NCI-H1048 (cell line): Measurements from ENCODE around the gene ANKFY1.

Source experiments
- DNase-seq: peaks from one replicate; lab custom pipeline; 2025; lab: John Stamatoyannopoulos, UW

The ANKFY1 gene, protein sequence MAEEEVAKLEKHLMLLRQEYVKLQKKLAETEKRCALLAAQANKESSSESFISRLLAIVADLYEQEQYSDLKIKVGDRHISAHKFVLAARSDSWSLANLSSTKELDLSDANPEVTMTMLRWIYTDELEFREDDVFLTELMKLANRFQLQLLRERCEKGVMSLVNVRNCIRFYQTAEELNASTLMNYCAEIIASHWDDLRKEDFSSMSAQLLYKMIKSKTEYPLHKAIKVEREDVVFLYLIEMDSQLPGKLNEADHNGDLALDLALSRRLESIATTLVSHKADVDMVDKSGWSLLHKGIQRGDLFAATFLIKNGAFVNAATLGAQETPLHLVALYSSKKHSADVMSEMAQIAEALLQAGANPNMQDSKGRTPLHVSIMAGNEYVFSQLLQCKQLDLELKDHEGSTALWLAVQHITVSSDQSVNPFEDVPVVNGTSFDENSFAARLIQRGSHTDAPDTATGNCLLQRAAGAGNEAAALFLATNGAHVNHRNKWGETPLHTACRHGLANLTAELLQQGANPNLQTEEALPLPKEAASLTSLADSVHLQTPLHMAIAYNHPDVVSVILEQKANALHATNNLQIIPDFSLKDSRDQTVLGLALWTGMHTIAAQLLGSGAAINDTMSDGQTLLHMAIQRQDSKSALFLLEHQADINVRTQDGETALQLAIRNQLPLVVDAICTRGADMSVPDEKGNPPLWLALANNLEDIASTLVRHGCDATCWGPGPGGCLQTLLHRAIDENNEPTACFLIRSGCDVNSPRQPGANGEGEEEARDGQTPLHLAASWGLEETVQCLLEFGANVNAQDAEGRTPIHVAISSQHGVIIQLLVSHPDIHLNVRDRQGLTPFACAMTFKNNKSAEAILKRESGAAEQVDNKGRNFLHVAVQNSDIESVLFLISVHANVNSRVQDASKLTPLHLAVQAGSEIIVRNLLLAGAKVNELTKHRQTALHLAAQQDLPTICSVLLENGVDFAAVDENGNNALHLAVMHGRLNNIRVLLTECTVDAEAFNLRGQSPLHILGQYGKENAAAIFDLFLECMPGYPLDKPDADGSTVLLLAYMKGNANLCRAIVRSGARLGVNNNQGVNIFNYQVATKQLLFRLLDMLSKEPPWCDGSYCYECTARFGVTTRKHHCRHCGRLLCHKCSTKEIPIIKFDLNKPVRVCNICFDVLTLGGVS

DNA sequence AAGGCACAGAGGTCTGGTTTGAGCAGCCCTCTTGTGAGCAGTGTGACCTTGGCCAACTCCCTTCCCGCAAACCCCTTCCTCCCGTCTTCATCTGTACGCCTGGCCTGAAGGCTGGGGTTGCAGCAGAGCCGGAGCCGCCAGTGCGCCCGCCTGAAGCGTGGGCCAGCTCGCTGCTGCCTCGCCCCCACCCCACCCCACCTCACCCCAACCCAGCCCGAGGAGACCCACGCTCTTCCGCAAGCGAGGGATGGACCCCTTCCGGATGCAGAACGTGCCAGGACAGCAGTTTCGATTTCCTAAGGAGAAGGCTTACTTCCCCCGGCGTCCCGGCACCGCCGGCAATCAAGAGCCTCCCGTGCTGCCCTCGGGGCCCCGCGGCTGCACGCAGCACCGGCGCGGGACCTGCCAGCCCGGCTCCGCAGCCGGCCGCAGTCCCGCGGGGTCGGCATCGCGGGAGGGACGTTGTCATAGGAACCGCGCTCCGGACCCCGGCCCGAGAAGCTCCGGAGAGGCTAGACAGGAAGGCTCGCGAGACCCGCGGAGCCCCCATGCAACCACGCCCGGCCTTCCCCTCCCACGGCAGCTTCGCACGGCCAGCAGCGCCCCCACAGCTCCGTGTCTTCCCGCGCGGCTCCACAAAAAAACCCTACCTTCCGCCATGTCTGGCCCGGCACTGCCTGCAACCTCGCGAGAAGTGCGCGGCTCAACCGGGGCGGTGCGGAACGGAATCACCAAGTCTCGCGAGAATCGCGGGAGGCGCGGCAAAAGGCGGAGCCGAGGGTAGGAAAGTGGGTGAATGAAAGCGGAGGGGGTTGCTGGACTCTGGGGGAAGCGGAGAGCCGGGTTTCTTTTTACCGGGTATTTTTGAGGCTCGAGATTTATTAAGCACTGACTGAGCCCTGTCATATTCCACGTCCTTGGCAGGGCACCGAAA lies at the start of gene ANKFY1:
Gene ANKFY1 (minus strand): TSS at position 698 of the 934 bp plus-strand sequence. CDS start 38 bp downstream, at position 660.
- DNase-seq: peak; percentile 84

DNA sequence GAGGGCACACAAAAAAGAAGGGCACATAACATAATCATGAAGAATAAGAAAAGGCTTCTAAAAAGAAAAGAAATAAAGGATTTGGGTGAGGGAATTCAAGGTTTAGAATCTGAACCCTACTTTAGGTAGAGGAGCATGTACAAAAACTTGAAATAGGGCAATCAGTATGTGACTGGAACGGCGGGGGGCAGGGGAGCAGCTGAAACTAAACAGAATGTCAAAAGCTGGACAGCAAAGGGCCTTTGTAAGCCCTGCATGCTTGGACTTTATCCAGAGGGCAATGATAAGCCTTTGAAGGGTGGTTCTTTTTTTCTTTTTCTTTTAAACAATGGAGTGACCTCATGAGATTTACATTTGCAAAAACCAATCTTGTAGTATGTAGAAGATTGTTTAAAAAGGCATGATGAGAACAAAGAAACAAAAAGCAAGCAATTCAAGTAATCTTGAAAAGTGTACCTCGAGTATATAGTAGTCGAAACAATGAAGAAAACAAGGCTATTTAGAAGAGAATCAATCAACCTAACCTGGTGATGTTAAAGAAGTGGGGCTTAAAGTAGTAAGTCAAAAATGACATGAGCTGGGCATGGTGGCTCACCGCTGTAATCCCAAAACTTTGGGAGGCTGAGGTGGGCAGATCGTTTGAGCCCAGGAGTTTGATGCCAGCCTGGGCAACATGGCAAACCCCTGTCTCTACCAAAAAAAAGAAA lies 46.7 kb upstream of the ANKFY1 start:
- no peak for DNase-seq

DNA sequence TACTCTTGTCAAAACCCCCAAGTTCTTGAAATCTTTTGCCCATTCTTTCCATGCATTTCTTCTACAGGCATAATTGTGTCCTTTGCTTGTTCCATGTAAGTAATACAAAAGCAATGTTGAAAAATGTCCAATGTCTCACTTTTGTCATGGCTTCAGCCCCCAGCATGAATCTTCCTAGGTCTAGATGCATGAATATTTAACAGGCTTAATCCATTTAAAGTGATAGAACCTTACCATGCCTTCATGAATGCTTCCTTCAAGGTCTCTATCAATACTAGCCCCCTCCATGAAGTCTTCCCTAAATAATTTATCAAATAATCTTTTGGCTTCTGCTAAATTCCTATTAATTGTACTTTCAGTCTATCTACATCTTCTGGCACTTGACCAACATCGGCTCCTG lies 46.1 kb upstream of the ANKFY1 start:
- no peak for DNase-seq

DNA sequence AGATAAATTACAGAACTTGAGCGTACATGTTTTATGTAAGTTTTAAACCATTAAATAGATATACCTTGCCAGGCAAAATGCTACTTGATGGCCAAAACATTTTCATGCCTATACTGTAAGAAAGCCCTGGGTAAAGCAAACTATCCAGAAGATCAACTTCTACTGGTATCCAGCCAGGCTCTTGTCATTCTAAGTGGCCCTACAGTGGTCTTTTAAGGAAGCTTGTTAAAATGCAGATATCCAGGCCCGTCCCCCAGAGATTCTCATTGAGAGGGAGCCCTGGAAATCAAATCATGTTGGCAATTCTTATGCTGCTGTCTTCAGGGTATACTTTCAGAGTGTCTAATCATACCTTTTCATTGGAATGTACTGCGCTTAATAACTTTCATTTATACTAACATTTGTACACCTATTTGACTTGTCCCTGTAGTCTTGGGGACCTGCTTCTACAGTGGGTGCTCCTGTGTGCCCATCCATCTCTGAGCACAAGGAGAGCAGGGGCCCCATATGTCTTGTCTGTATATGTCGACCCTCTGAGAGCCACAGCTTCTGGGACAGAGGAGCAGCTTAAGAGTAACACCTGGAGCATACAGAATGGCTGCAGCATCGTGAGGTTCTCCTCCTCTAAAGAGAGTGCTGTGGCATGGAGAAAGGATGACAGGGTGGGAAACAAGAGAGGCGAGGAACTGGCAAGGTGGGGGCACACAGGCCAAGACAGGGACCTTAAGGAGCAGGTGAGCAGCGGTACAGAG lies 43.6 kb upstream of the ANKFY1 start:
- no peak for DNase-seq

DNA sequence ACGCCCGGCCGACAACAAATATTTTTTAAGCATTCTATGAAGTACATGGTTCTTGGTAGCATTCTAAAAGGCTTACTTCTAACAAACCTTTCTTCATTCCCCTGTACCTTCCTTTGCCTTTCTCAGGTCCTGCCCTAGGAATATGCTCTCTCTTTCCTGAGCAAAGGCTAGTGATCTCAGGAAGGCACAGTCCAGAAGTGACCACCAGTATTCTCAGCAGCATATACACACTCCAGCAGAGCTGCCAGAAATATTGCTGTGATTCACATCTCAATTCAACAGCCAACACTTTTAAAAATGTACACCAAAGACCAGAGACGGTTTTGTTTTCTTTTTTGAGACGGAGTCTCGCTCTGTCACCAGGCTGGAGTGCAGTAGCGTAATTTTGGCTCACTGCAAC lies 41.4 kb upstream of the ANKFY1 start:
- DNase-seq: no peak

DNA sequence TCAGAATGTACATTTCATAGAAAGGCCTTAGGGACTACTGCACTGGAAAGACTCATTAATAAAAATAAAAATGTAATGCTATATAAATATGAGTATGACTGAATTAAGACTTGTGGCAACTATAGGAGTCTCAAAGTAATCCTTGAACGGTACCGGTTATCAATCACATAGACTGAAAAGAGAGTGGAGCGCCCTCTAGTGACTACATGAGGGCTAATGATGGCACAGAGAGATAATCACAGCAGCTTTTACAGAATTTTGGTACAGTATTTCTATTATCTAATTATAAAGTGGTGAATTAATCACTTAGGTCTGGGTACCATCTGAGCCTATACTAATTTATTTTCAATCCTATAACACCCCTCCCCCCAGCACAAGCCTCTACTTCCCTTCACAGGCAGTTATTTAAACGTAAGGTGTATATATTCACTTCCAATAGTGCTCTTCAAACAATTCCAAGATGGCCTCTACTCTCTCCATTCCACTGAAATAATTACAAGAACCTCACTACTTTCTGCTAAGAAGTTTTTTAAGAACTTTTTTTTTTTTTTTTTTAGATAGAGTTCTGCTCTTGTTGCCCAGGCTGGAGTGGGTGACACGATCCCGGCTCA lies 40.7 kb upstream of the ANKFY1 start:
- DNase-seq: peak; percentile 33

DNA sequence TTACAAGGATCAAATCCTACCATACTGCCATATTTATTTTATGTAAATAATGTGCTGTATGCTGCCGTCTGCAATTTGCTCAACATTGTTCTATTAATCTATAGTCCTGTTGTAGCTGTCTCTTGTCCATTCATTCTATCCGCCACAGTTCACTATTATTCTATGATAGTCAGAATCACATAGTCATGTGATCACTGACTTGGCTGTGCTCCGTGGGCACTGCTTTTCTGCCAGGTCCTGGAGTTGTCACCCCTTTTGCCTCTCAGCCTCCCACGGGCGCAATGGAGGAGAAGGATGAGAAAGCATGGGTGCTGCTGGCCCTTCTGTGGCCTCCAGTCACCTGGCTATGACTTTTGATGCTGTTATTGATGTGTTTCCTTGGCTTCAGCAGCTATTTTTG lies 37.3 kb upstream of the ANKFY1 start:
- DNase-seq: no peak

DNA sequence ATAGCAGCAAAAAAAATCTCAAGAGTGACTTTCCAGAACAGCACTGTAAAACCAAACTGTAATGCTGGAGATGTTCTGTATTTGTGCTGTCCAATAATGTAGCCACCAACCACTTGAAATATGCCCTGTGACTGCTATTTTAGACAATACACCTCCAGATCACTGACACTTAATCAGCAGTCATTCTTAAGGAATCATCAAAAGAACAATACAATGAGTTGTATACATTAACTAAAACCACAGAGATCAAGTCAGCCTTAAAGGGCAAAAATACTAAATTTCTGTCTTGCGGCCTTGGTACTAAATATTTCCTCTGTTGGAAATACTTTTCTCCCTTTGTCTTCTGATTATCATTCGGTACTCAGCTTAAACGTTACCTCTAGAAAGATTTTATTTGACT lies 33.6 kb upstream of the ANKFY1 start:
- DNase-seq: no peak

DNA sequence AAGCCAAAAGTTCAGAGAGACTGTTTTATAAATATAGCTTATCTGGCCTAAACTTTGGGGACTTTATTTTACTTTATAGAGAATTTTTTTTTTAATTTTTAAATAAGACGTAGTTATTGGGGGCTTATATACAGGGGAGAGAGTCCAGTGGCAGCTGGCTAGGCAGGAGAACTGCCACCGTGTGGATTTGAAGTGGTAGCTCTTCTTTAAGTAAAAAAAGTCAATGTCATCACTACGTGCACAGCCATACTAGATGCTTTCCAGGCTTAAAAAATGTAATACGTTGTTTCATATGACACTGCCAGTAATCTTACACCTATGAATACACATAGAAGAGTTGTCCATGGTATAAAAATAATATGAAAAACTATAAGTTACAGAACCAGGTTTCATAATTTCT lies 31.9 kb upstream of the ANKFY1 start:
- no peak for DNase-seq

DNA sequence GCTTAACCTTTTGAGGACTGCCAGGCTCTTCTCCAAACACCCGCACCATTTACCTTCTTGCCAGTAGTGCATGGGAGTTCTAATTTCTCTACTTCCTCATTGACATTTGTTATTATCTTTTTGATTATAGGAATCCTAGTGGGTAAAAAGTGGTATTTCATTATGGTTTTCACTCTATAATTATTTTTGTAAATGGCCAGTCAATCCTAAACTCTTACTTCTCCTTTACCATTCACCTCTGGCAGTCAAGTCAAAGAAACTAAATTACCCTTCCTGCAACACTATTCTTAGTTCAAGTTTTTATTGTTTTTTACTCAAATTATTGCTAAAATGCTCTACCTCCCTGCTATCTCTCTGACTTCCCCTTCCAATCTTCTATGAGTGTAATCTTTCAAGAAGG lies 29.8 kb upstream of the ANKFY1 start:
- no peak for DNase-seq

DNA sequence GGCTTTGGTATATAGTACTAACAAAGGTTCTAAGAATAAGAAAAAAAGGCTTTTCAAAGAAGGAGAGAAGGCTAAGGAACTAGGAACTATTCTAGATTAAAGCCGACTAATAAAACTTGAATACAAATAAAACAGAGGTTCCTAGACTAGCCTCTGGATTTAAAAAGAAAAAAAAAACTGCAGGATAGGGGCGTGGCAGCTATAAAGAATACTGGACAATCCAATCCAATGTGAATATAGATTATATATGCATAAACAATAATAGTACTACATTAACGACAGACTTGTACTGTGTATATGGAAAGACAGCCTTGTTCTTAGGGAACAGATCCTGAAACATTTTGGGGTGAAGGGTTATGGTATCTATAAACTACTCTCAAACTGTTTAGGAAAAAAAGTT lies 23.9 kb upstream of the ANKFY1 start:
- DNase-seq: no peak

DNA sequence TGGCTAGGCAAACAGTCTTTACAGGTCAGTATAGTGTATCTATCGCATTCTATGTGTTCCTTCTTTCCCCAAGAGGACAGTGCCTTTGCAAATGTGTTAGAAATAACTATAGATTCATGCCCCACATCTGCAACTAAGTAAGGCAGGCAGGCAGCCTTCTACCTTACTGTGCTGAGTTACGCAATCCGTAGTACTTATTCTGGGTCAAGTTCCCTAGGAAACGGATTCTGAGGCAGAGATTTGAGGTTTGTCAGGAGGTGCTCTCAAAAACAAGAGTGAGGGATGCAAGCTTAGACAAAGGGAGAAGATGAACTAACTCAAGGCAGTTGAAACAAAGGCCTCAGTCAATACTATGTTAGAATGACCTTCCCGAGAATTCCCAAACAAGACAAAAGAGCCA lies 12.7 kb upstream of the ANKFY1 start:
- DNase-seq: no peak

DNA sequence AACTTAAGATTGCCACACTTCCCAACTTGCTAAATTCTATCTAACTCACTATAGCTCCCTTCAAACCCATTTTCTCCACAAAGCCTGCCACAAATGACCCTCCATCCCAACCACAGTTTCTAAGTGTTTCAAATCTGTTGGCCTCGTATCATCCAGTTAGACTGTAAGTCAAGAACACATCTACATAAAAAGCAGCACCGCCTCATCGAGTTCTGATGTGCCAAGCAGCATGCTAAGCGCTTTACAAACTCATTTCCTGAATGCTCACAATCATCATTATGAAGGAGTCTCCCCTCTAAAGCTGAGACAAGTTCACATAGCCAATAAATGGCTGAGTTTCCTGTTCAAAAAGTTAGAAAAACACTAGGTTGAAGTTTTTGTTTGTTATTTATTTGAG lies 9.2 kb upstream of the ANKFY1 start:
- no peak for DNase-seq

DNA sequence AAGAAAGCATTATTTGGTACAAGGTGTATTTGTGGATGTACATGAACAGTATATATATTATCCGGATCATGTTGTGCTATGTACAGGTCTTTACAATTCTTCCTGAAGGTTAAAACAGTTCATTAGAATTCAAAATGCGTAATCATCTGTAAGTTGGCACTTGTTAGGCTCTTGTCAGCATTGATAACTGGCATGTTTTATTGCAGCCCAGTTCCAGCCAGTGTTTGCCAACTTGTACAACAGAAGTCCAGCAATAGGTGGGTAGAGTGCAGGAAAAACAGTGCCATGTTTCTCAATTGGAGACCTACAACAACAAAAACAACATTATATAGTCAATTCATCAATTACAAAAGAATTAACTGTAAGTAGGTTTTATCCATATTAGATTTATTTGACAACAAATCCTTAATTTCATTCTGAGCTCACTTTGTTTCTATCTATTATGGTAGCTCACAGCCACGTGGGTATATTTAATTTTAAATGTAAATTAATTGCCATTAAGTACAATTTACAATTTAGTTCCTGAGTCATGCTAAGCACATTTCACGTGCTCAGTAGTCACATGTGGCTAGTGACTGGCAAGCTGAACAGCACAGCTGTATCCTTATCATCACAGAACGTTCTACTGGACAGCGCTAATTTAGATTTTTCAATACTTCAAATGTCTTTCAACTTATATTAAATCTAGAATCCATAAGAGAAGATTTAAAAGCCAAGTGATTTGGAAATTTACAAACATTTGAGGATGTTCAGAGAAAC lies 8.6 kb upstream of the ANKFY1 start:
- no peak for DNase-seq

DNA sequence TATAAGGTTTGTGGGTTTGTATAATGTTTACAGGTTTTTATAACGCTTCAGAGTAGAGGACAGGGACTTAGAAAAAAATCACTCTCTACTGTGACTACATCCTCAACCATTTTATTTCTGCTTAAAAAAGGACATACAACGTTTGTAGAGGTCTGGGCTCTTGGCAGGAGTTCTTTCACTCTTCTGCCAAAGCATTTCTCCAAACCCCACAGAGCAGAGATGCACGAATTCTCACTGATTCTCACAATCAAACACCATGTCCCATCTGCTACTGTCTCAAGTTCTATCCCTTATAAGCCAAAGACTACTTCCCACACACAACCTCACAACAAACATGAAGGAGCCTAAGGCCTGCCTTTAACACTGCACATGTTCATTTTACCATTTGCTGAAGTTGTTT lies 7.0 kb upstream of the ANKFY1 start:
- no peak for DNase-seq

DNA sequence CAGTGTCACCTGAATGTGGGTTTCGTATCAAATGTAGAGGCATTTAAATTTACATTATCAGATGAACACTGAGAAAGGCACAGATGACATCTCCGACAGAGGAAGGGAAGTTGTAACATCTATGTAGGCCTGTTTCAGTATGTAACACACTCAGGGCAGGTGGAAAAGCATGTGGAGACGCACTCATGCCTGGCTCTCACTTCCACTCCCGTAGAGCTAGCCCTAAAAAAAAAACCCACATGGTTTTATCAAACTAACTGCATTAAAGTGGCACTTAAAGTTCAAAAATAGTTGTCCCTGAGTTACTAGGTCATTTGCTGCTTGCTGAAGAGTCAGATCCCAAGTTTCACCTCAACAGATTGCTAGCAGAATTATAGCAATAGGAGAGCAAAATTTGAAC lies 6.1 kb upstream of the ANKFY1 start:
- DNase-seq: no peak

DNA sequence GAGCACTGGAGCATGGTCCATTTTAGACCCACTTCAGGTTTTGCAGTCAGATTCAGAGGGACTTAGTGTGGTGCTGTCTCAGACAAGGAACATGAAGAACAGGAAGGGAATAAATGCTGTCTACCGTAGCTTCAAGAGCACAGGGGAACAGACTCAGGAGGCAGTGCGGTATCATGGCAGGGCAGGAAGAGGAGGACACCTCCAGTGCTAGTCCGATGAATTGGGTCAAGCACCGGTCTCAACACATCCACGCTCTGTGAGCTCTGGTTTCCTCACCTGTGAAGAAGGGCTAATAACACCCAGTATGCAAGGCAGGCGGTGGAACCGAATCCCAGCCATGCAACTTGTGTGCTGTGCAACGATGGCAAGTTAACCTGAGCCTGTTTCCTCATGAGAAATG lies 3.6 kb upstream of the ANKFY1 start:
- DNase-seq: no peak

DNA sequence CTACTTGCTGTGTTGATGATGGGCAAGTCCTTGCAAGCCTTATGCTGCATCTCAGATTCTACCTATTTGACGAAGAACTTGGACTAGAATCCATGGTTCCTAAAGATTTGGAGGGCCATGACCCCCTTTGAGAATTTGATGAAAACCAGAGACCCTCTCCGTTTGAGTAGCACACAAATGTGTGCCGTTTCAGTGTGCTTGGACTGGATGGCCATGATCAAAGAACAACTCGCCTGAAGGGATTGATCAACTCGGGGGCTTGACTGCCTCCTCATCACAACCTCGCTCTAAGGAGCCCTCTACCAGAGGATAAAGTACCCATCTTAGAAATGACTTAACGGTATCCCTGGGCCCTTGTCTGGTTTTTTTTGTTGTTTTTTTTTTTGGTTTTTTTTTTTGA lies 2.8 kb upstream of the ANKFY1 start:
- no peak for DNase-seq

DNA sequence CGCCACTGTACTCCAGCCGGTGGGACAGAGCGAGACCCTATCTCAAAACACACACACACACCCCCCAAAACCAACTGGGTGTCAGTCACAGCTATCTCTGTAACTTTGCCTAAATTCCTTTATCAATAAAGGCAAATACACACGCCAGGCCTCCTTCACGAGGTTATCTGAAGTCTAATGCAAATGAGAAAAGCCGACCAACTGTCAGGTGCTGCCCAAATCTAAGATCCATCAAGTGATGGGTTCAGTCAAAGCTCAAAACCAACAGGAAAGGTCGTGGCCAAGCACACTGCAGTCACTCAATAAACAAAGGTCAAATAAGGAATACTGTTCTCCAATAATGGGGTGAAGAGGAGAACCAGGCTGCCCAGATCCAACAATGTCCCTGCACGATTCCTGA lies 1.1 kb downstream of the ANKFY1 start:
- no peak for DNase-seq
